Transverse colon (tissue), 4 donors: ENCODE measurements around the gene SGIP1.

ENCODE experiments used
- CTCF ChIP-seq, 5 experiments: fragments of 200-600 bp in 3 of 5; fragments of 450-650 bp in 2 of 5; sonication (generic) in 3 of 5; IDR thresholded peaks; 1 replicate in 2 of 5; 2 replicates in 3 of 5; pipeline ENCODE4 v1.5.1; 2016 to 2017; ENCODE audit warnings: antibody characterized with exemption in 5 of 5, inconsistent platforms in 3 of 5, mild to moderate bottlenecking in 2 of 5, moderate library complexity in 1 of 5
- EP300 ChIP-seq: sonication (generic); formaldehyde crosslinking; IDR thresholded peaks from one replicate; pipeline ENCODE4 v1.6.1; 2017; ENCODE audit warnings: antibody characterized with exemption, low read depth
- POLR2A ChIP-seq: fragments of 450-650 bp; IDR thresholded peaks from one replicate; pipeline ENCODE4 v1.6.1; 2016; ENCODE audit warnings: antibody characterized with exemption, mild to moderate bottlenecking, moderate library complexity
- POLR2AphosphoS5 ChIP-seq, 3 donors: sonication (generic); formaldehyde crosslinking; IDR thresholded peaks; one replicate each; pipeline ENCODE4 v1.6.1; 2016; ENCODE audit warnings: antibody characterized with exemption in 3 of 3

GRCh38 chr1:66733348-66734017 lies 199.5 kb downstream of the SGIP1 start:
- no peak for TF ChIP-seq POLR2A
- TF ChIP-seq CTCF (IDR thresholded peaks at IDR 0.05), result no peak
- no peak for TF ChIP-seq EP300
- TF ChIP-seq POLR2AphosphoS5 (IDR thresholded peaks at IDR 0.05), result no peak
